HepG2 (cell line): ENCODE data around the gene ZNF285. TPM values are rescaled to one million over a fixed set of nuclear protein-coding genes. Genes with fewer than 3 reads are reported as not detected.

Experiments used
- ATAC-seq: fragments of 200-7000 bp; cut with Tn5 transposase; 3 replicates; pipeline ENCODE4 v1.9.1; 2020; ENCODE audit warnings: mild to moderate bottlenecking, moderate library complexity
- BruUV-seq: library from RNA; stranded (reverse); fragments of 400-500 nt; replicated peaks from 2 replicates; lab custom pipeline; 2021; lab: Mats Ljungman, UMichigan
- CTCF ChIA-PET: fragments of 300-600 bp; formaldehyde crosslinking; extraction: SDS; loops from one replicate; lab custom pipeline; 2021; ENCODE audit warnings: low total read pairs, inconsistent platforms, low intra/inter-chr PET ratio; lab: Yijun Ruan, JAX
- POLR2A ChIA-PET: fragments of 350-600 bp; sonication (Branson Sonifier 250); formaldehyde crosslinking; loops from one replicate; lab custom pipeline; 2020; ENCODE audit warnings: antibody characterized with exemption, inconsistent platforms; lab: Yijun Ruan, JAX
- DNase-seq: peaks from one replicate; pipeline ENCODE4 v3.0.0-alpha.2; 2015; ENCODE audit warnings: low spot score
- FAIRE-seq: peaks from 3 replicates; lab custom pipeline; 2011; peaks lifted over from hg19 to GRCh38; lab: Jason Lieb, UNC
- H2AFZ ChIP-seq: one replicate; pipeline ENCODE4 v1.6.1; 2011; ENCODE audit warnings: low read length, inconsistent platforms
- H3K27ac ChIP-seq: fragments of 300-600 bp; 3 replicates; pipeline ENCODE4 v1.8.0; 2011; ENCODE audit warnings: mixed run types, mild to moderate bottlenecking, mixed read lengths, low read length, inconsistent platforms; ENCODE audit not compliant: insufficient read depth; ENCODE audit errors: extremely low read length
- H3K27me3 ChIP-seq, 2 experiments: fragments of 200-600 bp in 1 of 2; 2 replicates in 1 of 2; 3 replicates in 1 of 2; pipeline versions ENCODE4 v1.6.0 to v1.8.0; 2011; ENCODE audit warnings: low read length in 2 of 2, mild to moderate bottlenecking in 2 of 2, moderate library complexity in 2 of 2, inconsistent platforms in 1 of 2; ENCODE audit not compliant: insufficient read depth in 2 of 2, control insufficient read depth in 1 of 2
- H3K36me3 ChIP-seq, 2 experiments: fragments of 200-600 bp in 1 of 2; replicated peaks in 1 of 2; 2 replicates in 1 of 2; 3 replicates in 1 of 2; pipeline versions ENCODE4 v1.5.1 to v1.8.0; 2011; ENCODE audit warnings: low read length in 2 of 2, inconsistent platforms in 1 of 2; ENCODE audit not compliant: insufficient read depth in 2 of 2, control insufficient read depth in 1 of 2
- H3K4me1 ChIP-seq: 2 replicates; pipeline ENCODE4 v1.5.1; 2012; ENCODE audit warnings: low read length, inconsistent platforms; ENCODE audit not compliant: insufficient read depth
- H3K4me2 ChIP-seq: 2 replicates; pipeline ENCODE4 v1.6.0; 2011; ENCODE audit warnings: low read depth, low read length, inconsistent platforms
- H3K4me3 ChIP-seq, 3 experiments: fragments of 200-600 bp in 1 of 3; sonication (generic), shearing (Covaris generic) in 1 of 3; replicated peaks in 1 of 3; 2 replicates each; pipeline ENCODE4 v1.5.1; 2011 to 2016; ENCODE audit warnings: low read length in 3 of 3, inconsistent platforms in 2 of 3, low read depth in 2 of 3, mild to moderate bottlenecking in 2 of 3, control low read depth in 1 of 3, mixed read lengths in 1 of 3; ENCODE audit not compliant: insufficient read depth in 1 of 3
- H3K79me2 ChIP-seq: one replicate; pipeline ENCODE4 v1.6.1; 2011; ENCODE audit warnings: low read length, inconsistent platforms; ENCODE audit not compliant: insufficient read depth
- H3K9ac ChIP-seq: 2 replicates; pipeline ENCODE4 v1.6.0; 2011; ENCODE audit warnings: mild to moderate bottlenecking, low read depth, low read length, inconsistent platforms; ENCODE audit not compliant: insufficient read depth
- H3K9me3 ChIP-seq: 2 replicates; pipeline ENCODE4 v1.5.1; 2012; ENCODE audit warnings: mild to moderate bottlenecking, low read length
- H4K20me1 ChIP-seq: 2 replicates; pipeline ENCODE4 v1.6.0; 2011; ENCODE audit warnings: inconsistent platforms, mild to moderate bottlenecking, low read length, moderate library complexity; ENCODE audit not compliant: insufficient read depth
- EED ChIP-seq: sonication (generic); formaldehyde crosslinking; IDR thresholded peaks from 2 replicates; pipeline ENCODE4 v1.5.0; 2020; ENCODE audit warnings: mild to moderate bottlenecking, missing genetic modification reagents
- ELF3 ChIP-seq: IDR thresholded peaks from 2 replicates; pipeline ENCODE4 v1.6.1; 2016; ENCODE audit warnings: missing genetic modification reagents, missing compliant biosample characterization
- FOXA1 ChIP-seq, 2 experiments: fragments of 450-650 bp in 1 of 2; sonication (generic) in 1 of 2; formaldehyde crosslinking in 1 of 2; IDR thresholded peaks; 2 replicates each; pipeline versions ENCODE4 v1.4.0 to v1.6.1; 2016 to 2020; ENCODE audit warnings: missing genetic modification reagents in 1 of 2
- GMEB2 ChIP-seq: IDR thresholded peaks from 2 replicates; pipeline ENCODE4 v1.6.1; 2016; ENCODE audit warnings: missing biosample characterization, missing genetic modification reagents, low read depth
- KAT2B ChIP-seq: fragments of 150-350 bp; IDR thresholded peaks from 2 replicates; pipeline ENCODE4 v1.6.1; 2014; ENCODE audit warnings: low read depth, low read length, borderline replicate concordance
- MTF1 ChIP-seq: sonication (generic); formaldehyde crosslinking; IDR thresholded peaks from 2 replicates; pipeline ENCODE4 v1.5.0; 2020; ENCODE audit warnings: missing genetic modification reagents
- NCOA1 ChIP-seq: sonication (generic); formaldehyde crosslinking; IDR thresholded peaks from 2 replicates; pipeline ENCODE4 v1.9.0; 2021; ENCODE audit warnings: missing genetic modification reagents
- ZBTB44 ChIP-seq: sonication (generic); formaldehyde crosslinking; IDR thresholded peaks from 2 replicates; pipeline ENCODE4 v1.4.0; 2020; ENCODE audit warnings: missing genetic modification reagents
- ZFP36L2 ChIP-seq: sonication (generic); formaldehyde crosslinking; IDR thresholded peaks from 2 replicates; pipeline ENCODE4 v1.4.0; 2020; ENCODE audit warnings: missing genetic modification reagents
- ZIK1 ChIP-seq: sonication (generic); formaldehyde crosslinking; IDR thresholded peaks from 2 replicates; pipeline ENCODE4 v1.5.0; 2020; ENCODE audit warnings: mild to moderate bottlenecking, low read depth, missing genetic modification reagents, borderline replicate concordance
- ZNF430 ChIP-seq: sonication (generic); formaldehyde crosslinking; IDR thresholded peaks from 2 replicates; pipeline ENCODE4 v1.9.0; 2021; ENCODE audit warnings: mild to moderate bottlenecking, missing genetic modification reagents
- ZNF577 ChIP-seq: sonication (generic); formaldehyde crosslinking; IDR thresholded peaks from 2 replicates; pipeline ENCODE4 v1.4.0; 2020; ENCODE audit warnings: mild to moderate bottlenecking, low read depth, missing genetic modification reagents, borderline replicate concordance
- ZNF605 ChIP-seq: sonication (generic); formaldehyde crosslinking; IDR thresholded peaks from 2 replicates; pipeline ENCODE4 v1.8.0; 2022; ENCODE audit warnings: mild to moderate bottlenecking, missing genetic modification reagents
- ZNF768 ChIP-seq: sonication (generic); formaldehyde crosslinking; IDR thresholded peaks from 2 replicates; pipeline ENCODE4 v1.4.0; 2020; ENCODE audit warnings: missing genetic modification reagents
- ZNF788 ChIP-seq: sonication (generic); formaldehyde crosslinking; IDR thresholded peaks from 2 replicates; pipeline ENCODE4 v1.5.0; 2020; ENCODE audit warnings: mild to moderate bottlenecking, missing genetic modification reagents, borderline replicate concordance
- WGBS: methylation state at CpG from one replicate; pipeline ENCODE4 v1.1.6; 2017; ENCODE audit warnings: low lambda C conversion rate; 5-methylcytosine and 5-hydroxymethylcytosine counted together
- in situ Hi-C: cut with HindIII; loops from 2 replicates; pipeline ENCODE4 v1.10.0; 2017; ENCODE audit warnings: low pct_unique_long_range_greater_than_20kb; ENCODE audit not compliant: extremely low pct_ligation_motif_present
- intact Hi-C: fragments of 100-400 bp; cut with micrococcal nuclease; formaldehyde crosslinking; loops from one replicate; pipeline ENCODE4 v1.10.0; 2022; ENCODE audit not compliant: unreplicated experiment
- polyA plus RNA-seq, 8 experiments: library from polyadenylated mRNA; depleted of rRNA in 3 of 8; stranded (reverse) in 7 of 8; unstranded in 1 of 8; fragments of >200 nt; fragmentation: Illumina TruSeq in 4 of 8; extraction: Trizol in 4 of 8; gene quantifications; 2 replicates each; pipeline versions ENCODE4 v1.2.1 to v1.2.3, GENCODE V29; 2011 to 2016; ENCODE audit warnings: low read depth in 4 of 8, missing spikeins in 1 of 8, mixed read lengths in 1 of 8; ENCODE audit not compliant: insufficient read depth in 1 of 8
- total RNA-seq, 5 experiments: library from RNA; depleted of rRNA; stranded (reverse); fragments of >200 nt; fragmentation: Illumina TruSeq; extraction: Trizol; gene quantifications; 2 replicates each; pipeline ENCODE4 v1.2.3, GENCODE V29; 2016; ENCODE audit warnings: low read depth in 1 of 5

Gene ZNF285
- total and polyA plus RNA-seq, 2 of the 13 experiments (the other 11 are each of a cell fraction or from before 2014, with no cell fraction given), result 0.82 to 1.7 TPM

- BruUV-seq, result no TSS peak
- Histone ChIP-seq H3K9me3 (peaks cover 81% of the 10 kb centered on the region), H2AFZ (no peak overlapping the region), H3K4me2 (no peak overlapping the region), H3K79me2 (no peaks in the 10 kb centered on the region), H3K27ac (no peak overlapping the region), H3K4me3 (no peak overlapping the region), H4K20me1 (no peaks in the 10 kb centered on the region), H3K36me3 (no peaks in the 10 kb centered on the region), H3K4me1 (no peaks in the 10 kb centered on the region), H3K27me3 (no peaks in the 10 kb centered on the region), H3K9ac (no peak overlapping the region)
- CTCF ChIA-PET, result no interaction called here
- TF ChIP-seq ZNF605 (CRISPR knock-in tag) (no peak), ZIK1 (CRISPR knock-in tag) (no peak), ZBTB44 (no peak), FOXA1 (IDR thresholded peaks at IDR 0.05) (no peak), FOXA1 (CRISPR knock-in tag; IDR thresholded peaks at IDR 0.05) (no peak), ZNF788 (CRISPR knock-in tag) (no peak), ZNF577 (no peak), ZNF430 (CRISPR knock-in tag) (no peak), KAT2B (no peak), ELF3 (no peak), ZFP36L2 (CRISPR knock-in tag) (no peak), GMEB2 (no peak), NCOA1 (CRISPR knock-in tag) (no peak), MTF1 (CRISPR knock-in tag) (no peak), EED (CRISPR knock-in tag) (no peak), ZNF768 (CRISPR knock-in tag) (no peak)
- intact Hi-C loops, result no loop called here
- DNase-seq, result no peak
- no peak for ATAC-seq
- in situ Hi-C loops, result no loop called here
- no peak for FAIRE-seq
- WGBS, result 28% methylated on average over 3 of the region's 3 CpGs
- POLR2A ChIA-PET, result no interaction called here
These were observed 37.0 kb upstream of the ZNF285 start for GRCh38 chr19:44438441-44438840.
